Fibroblast of gingiva (primary cell): ENCODE results near the gene RABAC1.
A peak's percentile ranks its signal among the peaks of the same experiment; 100 is the strongest.
"Not testable (repeated sequence)": the region's sequence is repeated elsewhere in the genome, so short reads cannot be mapped to it uniquely, and the experiment has no call there.

ENCODE experiments used
- DNase-seq: peaks from one replicate; pipeline ENCODE4 v3.0.0-alpha.2; 2011; ENCODE audit warnings: low read depth

The RABAC1 gene, protein sequence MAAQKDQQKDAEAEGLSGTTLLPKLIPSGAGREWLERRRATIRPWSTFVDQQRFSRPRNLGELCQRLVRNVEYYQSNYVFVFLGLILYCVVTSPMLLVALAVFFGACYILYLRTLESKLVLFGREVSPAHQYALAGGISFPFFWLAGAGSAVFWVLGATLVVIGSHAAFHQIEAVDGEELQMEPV

DNA sequence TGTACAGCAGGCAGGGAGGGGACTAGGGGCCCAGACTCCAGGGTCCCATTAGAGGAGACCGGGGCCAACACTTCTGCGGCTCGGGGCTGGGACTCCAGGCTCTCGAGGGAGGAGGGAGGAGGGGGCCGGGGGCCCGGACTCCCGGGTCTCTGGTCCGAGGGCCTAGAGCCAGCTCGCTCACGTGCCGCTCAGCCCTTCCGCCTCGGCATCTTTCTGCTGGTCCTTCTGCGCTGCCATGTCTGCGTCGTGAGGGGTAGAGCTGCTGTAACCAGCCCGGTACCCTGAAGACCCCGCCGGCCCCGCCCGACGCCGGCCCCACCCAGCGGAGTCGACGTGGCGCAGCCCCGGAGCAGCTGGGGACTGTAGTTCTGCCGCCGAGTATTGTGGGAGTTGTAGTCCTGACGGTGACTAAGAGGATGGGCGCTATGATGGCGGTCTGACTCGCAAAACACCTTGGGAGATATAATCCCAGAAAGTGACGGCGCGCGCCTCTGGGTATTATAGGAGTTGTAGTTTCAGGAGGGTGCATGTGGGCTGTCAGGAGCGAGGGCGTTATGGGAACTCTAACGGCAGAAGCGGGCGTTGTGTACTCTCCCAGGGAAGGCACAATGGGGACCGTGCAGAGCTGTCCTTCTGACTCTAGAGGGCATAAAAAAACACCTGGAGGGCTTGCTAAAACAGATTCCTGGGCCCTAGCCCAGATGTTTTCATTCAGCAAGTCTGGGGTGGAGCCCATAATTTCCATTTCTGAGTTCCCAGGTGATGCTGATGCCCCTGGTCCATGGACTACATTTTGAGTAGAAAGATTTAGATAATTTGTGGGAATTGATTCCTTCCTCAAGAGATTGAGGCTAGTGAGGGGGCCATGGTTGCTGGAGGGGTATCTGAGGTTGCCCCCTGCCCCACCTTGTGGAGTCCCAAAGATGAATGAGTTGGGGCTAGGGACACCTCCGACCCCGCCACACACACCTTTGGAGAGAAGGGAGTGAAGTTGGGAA lies at the start of gene RABAC1:
Gene RABAC1, minus strand, starts transcription at position 266 of the 998 bp plus-strand sequence. Its CDS starts 29 bp downstream, at position 237.
- peak; percentile 86 for DNase-seq

DNA sequence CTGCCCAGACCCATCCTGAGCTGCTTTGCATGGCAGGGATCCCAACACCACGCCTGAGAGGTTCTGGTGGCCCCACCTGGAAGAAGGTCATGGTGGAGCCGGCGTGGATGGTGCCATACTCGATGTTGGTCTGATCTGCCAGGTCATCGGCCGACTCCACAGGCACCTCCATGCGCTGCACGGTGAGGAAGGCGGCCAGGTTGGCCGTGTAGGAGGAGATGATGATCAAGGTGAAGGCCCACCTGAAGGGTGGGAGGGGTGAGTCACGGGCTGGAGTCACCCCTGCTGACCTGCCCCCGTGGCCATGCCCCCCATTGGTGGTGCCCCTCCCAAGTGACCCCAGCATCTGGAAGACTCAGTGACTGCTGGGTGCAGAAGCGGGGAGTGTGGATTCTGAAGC lies 47.4 kb upstream of the RABAC1 start:
- DNase-seq, result no peak

DNA sequence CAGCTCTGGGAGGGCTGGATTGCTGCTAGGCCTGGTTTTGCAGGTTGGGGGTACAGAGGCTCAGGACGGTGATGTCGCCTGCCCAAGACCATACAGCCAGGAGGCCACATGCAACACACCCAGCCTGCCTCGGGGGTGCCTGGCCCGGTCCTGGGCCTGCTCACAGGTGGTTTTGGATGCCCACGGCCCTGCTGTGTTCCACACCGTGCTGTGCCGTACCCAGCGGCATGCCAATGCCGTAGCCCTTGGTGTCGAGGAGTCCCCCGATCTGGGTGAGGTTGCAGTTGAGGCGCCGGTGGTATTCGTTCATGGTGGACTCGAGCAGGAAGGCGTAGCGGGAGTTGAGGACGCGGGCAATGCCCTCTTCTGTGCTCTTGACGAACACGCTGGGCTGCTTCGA lies 46.4 kb upstream of the RABAC1 start:
- no peak for DNase-seq

DNA sequence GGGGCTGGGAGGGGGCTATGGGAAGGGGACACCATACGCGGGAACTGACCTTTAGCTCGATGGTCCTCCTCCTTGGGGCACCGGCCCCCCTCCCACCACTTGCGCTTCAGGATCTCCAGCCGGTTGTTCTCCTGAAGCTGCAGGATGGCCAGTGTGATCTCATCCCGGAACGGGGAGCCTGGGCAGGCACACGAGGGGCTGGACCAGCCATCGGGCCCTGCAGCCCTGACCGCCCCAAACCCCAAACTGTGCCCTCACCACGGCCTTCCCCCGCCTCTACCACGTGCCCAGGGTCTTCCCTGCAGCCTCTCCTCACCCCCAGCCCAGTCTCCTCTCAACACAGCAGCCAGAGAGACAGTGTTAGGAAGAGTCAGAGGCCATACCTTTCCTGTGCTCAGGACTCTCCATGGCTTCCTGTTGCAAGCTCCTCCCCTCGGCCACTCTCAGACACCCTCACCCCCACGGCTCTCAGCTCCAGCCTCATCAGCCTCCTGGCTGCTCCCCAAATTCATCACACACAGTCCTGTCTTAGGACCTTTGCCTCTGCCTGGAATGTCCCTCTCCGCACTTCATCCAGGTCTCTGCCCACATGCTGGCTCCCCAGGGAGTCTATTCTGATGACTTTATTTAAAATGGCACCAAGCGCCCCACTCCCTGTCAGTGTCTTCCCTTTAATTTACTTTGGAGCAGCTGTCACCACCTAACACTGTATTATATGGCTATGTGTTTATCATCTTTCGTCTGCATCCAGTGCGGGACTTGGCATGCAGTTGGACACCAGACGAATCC lies 44.6 kb upstream of the RABAC1 start:
- no peak for DNase-seq

DNA sequence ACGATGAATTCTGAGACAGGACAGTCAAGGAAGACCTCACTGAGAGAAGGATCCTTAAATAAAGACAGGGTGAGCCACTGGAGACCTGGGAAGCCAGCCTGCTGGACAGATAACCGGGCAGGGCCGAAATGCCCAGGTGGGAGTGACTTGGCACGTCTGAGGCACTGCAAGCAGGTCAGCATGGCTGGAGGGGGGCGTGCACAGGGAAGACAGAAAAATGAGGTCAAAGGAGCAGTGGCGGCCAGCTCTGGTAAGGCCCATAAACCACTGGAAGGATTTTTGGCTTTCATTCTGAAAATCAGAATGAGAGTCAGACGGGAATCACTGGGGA lies 40.7 kb upstream of the RABAC1 start:
- no peak for DNase-seq

DNA sequence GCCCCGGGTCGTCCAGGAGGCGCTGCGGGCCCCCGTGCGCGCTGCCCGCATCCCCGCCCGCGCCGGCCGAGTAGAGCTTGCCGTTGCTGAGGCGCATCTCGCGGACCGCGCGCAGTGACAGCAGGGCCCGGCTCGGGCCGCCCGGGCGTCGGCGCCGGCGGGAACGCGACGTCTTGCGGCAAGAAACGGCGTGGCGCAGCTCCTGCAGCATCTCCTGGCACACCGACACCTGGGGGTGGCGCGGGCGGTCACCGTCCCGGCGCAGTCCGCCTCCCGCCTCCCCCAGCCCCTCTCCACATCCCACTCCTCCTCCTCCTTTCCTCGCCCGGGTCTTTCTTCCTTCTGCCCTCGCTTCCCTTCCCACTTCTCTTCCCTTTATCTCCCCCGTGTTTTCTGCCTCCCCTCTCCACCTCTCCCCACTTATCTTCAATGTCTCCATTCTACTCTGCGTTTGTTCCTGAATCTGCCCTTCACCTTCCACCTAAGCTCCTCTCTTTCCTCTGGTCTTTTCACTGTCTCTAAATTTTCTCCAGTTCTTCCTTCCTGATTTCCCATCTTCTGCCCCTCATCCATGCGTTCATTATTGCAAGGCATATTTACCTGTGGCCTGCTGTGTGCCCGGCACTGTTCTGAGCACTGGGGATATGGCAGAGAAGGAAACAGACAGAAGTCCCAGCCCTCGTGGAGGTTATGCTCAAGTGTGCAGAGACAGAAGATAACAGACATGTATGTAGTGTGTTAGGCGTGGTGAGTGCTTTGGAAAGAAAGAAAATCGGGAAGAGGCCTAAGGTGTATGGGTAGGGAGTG lies 40.2 kb upstream of the RABAC1 start:
- DNase-seq, result no peak

DNA sequence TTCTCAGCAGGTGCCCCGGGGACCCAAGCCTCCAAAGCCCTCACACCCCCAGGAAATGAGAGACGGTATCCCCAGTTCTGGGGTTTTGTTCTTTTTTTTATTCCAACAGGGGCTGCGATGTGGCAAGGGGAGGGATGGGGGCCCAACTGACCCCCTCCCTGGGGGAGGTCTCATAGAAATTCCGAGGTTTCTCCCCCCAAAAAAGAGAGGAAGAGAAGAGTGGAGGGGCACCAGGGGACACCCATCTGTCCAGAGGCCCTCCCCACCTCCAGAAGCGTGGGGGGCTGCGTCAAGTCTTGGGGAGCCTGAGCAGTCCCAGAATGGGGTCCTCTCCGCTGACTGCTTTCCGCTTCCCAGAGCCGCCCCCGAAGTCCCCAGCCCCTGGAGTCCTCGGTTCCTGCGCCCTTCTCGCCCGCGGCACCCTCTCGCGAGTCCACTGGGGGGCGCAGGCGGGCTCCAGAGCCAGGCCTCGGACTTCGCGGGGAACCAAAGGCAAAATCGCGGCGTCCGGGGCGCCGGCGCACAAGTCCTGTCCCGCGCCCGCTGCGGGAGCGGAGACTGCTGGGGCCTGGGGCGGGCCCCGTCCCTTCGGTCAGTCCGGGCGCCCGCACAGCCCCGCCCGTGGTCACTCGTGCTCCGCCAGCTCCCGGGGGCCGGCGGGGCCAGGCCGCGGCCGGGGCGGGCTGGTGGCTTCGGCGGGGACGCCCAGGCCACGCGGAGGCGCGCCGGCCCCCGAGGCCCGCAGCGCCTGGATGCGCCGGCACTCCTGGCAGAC lies 39.3 kb upstream of the RABAC1 start:
- no peak for DNase-seq

DNA sequence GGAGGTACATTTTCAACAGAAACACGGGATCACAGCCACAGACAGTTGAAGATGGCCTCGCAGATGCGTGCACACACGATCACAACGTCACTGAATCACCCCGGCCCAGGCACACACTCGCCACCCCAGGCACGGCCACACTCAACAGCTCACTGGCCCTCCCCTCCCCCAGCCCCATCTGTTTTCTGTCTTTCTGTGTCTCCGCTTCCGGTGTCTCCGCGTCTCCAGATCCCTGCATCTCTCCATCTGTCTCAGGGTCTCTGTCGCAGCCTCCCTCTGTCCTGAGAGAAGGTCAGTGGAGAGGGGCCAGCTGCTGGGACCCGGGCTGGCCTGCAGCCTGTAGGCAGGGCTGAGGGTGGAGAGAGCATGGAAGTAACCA lies 38.7 kb upstream of the RABAC1 start:
- DNase-seq, result no peak

DNA sequence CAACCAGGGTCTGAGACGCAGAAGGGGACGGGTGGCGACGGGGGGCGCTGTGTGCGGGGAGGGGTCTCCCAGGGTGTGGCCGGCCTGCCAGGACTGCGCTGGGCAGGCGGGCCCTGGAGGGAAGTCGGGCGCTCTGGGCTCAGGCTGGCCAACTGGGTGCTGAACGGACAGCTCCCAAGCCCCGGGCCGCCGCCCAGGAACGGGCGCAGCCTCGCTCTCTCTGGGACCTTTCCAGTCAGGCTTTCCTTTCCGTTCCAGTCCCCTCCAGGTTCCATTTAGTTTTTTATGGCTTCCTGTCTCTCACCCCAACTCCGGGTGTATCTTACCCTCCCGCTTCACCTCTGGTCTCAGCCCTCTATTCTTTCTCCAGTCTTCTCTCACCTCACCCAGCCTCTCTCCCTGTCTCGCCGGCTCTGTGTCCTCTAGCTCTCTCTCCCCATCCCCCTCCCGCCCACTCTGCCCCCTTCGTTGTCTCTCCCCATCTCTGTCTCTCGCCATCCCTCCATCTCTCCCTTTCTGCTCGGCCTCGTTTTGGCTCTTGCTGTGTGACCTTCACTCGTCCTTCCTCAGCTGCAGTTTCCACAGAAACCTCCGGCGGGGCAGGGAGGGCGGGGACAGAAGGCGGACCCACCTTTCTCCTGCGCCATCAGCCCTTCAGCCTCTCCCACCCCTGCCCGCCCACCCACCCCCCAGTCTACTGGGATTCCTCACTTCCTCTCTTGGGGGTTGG lies 38.2 kb upstream of the RABAC1 start:
- no peak for DNase-seq

DNA sequence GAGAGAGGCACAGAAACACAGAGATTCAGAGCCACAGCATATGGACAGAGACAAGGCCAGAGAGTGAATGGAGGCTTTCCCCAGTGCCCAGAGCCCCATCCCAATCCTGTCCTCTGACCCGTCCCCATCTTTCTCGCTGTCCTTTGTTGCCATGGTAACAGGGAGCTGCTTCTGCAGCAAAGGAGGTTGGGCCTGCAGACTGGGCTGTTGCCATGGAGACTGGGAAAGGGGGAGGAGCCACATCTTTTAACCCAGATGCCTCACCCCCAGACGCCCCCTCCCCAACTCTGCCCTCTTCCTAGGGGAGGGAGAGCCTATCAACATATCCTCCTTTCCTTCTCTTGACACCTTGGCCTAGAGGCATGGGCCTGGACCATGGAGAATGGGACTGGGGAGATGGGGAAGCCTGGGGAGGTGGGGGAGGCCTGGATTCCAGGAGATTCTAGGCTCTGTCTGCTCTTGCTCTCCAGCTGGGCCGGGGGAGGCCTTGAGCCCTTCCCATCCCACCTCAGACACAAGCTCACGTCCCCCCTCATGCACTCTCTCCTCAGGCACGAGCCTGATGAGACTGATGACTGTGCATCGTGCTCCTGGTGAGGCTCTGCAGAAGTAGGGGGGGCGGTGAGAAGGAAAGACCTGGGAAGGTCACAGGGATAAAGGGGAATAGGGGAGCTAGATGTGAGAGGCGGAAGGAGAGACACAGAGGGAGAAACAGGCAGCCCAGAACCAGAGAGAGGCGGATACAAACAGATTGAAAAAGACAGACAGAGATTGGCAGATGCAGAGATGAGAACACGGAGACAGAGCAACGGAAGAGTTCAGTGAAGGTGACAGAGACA lies 37.1 kb upstream of the RABAC1 start:
- no peak for DNase-seq

DNA sequence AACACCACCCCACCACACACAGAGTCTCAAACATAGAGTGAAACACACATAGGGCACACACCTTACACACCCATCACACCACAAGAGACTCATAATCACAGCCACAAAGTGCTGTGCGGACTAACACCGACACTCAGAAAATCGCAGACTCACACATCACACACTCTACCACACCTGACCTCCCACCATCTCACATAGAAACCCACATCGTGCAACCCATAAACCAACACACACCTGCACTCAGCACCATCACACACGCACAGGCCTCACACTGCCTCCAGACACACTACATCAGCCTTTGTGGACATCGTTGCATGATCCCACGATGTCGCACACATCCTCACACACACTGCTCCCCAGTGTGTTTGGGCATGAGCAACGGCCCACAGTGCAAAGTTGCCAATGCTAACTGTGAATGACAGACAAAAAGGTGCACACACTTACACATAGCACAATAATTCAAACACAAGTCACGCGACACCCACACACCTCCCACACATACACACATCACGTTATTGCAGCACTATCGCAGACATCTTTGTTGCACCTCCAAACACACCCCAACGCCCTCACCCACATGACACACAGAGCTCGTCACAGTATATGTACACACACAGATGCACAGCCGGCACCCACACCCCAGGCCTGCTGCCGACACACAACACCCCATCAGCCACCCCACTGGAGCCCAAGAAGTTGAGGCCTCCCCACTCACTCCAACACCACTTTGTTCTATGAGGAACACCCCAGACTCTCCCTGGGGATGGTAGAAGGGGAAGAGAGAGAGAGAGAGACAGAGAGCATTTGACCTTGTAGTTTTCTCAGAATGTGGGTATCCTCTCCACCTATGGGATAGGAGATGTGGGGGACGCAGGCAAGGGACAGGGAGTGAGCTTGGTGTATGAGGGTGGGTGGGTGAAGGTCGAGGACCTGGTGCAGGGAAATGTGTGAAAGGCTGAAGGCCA lies 36.2 kb upstream of the RABAC1 start:
- no peak for DNase-seq

DNA sequence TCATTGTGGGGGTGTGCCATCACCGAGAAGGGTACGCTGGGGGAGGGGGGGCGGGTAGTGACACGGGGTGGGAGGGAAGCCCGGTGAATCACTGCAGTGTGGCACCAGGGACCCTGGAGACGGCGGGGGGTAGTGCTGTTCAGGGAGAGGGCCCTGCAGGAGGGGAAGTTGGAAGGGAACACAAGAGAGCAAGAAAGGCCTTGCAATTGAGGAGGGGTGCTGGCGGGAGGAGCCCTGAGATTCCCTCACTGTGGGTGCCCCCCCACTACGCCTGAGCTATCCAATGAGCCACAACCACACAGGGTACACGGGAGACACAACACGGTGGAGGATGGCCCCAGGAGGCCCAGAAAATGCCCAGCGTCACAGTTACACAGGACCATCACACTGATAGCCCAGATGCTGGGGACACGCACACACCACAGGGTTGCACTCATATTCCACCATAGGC lies 35.4 kb upstream of the RABAC1 start:
- DNase-seq, result no peak

DNA sequence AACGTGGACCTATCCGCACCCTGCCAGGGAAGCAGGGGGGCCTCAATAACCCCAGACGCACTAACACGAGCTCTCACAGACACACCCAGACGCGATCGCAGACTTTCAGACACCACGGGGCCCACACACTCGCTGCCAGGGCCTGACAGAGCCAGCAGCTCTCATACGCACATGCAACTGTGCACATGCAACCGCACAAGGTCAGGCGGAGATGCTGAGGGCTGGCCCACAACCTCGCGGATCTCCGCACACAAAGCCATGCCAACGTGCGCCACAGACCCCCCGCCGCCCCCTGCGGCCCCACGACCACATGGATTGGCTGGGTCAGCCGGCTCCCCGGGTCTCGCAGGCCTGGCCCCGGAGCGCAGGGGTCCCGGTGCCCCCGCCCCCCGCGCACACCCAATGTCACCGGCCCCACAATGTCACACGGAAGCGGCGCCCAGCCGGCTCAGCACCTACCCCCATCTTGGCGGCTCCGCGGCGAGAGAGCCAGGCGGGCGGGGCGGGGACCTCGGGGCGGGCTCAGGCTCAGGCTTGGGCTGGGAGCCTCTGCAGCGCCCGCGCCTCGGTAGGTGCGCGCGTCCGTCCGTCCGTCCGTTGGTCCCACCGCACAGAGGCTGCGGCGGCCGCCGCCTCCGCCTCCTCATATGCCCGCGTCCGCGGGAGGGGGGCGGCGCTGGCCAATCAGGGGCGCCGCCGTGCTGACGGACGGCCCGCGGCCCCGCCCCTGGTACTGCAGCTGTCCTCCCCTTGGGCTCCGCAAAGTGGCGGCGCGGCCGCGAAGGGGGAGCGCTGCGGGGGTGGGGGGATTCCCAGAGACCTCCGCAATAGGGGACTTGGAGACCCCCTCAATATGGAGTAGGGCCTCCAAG lies 34.7 kb upstream of the RABAC1 start, which contains the start of gene ATP1A3:
Gene ATP1A3, minus strand, starts transcription at position 619 of the 872 bp plus-strand sequence. Its CDS starts 154 bp downstream, at position 465.
- peak; percentile 11 for DNase-seq

DNA sequence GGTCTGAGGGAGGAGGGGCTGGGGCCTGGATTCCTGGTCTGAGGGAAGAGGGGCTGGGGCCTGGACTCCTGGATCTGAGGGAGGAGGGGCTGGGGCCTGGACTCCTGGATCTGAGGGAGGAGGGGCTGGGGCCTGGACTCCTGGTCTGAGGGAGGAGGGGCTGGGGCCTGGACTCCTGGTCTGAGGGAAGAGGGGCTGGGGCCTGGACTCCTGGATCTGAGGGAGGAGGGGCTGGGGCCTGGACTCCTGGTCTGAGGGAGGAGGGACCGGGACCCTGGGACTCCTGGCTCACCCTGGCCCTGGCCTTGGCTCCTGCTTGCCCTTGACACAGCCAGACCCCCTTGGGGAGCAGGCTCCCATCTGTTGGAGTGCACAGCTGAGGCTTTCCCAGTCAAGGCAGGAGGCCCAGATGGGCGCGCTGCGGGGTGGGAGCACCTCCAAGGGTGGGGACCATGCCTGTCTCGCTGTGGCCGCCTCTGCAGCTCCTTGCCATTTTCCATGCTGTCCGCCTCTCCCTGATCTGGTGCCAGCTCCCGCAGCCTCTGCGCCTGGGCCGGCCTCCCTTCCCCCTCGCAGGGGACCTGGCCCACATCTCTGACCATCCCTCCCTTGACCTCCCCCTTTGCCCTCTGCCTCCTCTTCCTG lies 32.9 kb upstream of the RABAC1 start:
- not testable (repeated sequence) for DNase-seq

DNA sequence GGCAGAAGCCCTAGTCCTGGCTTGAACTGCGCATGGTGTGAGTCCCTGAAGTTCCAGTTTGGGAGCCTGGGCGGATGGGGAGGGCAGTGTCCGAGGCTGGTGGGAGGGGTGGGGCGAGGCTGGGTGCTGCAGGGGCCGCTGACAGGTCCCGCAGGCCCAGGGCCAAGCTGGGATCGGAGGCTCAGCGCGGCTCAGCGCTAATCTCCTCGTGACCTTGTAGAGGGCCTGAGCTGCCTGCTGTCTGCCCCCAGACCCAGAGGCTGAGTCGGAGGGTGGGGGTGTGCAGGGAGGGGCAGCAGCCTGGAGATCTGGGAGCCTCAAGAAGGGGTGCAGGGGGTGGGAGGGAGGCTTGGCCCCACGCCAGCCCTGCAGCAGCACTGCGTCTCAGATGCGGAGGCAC lies 31.9 kb upstream of the RABAC1 start:
- DNase-seq, result no peak

DNA sequence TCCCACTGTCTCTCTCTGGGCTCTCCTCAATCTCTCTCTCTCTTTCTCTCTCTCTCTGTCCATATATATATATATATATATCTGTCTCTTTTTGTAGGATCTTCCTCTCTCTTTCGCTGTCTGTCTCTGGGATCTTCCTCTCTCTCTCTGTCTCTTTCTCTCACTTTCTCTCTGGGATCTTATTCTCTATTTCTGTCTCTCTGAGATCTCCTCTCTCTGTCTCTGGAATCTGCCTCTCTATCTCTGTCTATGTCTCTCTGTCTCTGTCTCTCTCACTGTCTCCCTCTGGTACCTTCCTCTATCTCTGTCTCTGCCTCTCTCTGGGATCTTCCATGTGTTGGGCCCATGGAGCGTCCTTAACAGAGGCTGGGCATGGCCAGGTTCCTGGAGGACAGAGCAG lies 31.5 kb upstream of the RABAC1 start:
- no peak for DNase-seq

DNA sequence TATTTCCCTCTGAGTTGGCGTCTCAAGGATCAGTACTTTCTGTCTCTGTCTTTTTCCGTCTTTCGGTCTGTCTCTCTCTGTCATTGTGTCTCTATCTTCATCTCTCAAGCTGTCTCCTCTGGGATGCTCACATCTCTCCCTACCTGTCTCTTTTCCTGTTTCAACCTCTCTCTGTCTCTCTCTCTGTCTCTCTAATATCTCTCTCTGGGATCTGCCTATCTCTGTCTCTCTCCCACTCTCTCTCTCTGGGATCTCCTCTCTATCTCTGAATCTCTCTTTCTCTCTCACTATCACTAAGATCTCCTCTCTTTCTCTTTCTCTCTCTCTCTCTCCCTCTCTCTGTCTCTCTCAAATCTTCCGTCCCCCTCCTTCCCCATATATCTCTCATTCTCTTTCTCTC lies 30.9 kb upstream of the RABAC1 start:
- DNase-seq, result no peak
